GM13976 (cell line): ENCODE data around the gene PFN4.

ENCODE experiments used
- DNase-seq: peaks from one replicate; pipeline ENCODE4 v3.0.0; 2012; ENCODE audit warnings: low spot score
- in situ Hi-C: fragments of 300-500 bp; cut with MboI; formaldehyde crosslinking; loops from one replicate; pipeline ENCODE4 v1.12.0; 2022; ENCODE audit warnings: low sequenced_read_pairs, mixed read lengths, inconsistent platforms; ENCODE audit not compliant: unreplicated experiment
- TF ChIP-seq, protein P1 (sequence below): IDR thresholded peaks from 2 replicates; pipeline ENCODE4 v1.5.1; 2012; ENCODE audit warnings: borderline replicate concordance, mild to moderate bottlenecking; ENCODE audit not compliant: insufficient read depth; ENCODE audit errors: extremely low read depth, missing control alignments, control extremely low read depth

The PFN4 gene

DNA sequence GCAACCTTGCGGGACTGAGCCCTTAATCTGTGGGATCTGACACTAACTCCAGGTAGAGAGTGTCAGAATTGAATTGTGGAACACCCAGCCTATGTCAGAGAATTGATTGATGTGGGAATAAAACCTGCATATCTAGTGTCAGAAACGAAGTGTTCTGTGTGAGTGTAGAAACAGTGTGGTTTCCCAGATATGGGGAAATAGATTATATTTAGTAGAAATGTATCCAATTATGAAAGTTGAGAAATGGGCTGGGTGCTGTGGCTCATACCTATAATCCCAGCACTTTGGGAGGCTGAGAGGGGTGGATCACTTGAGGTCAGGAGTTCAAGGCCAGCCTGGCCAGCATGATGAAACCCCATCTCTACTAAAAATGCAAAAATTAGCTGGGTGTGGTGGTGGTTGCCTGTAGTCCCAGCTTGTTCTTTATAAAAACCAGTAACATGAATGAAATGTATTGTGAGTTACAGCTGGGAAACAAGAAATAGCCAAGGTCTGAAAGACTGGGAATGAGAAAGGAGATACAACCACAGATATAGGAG lies 34.2 kb downstream of the PFN4 start:
- no peak for DNase-seq
- in situ Hi-C loops, result no loop called here
- TF ChIP-seq, protein P1, sequence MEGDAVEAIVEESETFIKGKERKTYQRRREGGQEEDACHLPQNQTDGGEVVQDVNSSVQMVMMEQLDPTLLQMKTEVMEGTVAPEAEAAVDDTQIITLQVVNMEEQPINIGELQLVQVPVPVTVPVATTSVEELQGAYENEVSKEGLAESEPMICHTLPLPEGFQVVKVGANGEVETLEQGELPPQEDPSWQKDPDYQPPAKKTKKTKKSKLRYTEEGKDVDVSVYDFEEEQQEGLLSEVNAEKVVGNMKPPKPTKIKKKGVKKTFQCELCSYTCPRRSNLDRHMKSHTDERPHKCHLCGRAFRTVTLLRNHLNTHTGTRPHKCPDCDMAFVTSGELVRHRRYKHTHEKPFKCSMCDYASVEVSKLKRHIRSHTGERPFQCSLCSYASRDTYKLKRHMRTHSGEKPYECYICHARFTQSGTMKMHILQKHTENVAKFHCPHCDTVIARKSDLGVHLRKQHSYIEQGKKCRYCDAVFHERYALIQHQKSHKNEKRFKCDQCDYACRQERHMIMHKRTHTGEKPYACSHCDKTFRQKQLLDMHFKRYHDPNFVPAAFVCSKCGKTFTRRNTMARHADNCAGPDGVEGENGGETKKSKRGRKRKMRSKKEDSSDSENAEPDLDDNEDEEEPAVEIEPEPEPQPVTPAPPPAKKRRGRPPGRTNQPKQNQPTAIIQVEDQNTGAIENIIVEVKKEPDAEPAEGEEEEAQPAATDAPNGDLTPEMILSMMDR, result peak; percentile 2

- TF ChIP-seq, protein P1, result no peak
- in situ Hi-C loops, result no loop called here
- no peak for DNase-seq
Observed at GRCh38 chr2:24087032-24087431, 36.1 kb downstream of the PFN4 start.

DNA sequence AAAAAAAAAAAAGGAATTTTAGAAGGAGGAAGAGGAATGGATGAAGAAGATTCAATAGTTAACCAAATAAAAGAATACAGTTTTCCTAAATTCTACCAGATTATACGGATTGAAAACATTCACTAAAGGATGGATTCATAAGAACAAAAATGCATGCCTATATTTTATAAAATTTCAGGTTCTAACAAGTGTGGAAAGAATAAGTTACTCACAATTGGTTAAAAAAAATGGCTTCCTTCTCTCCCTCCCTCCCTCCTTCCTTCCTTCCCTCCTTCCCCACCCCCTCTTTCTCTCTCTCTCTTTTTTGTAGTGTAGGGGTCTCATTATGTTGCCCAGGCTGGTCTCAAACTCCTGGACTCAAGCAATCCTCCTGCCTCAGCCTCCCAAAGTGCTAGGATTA lies 36.9 kb downstream of the PFN4 start:
- in situ Hi-C loops, result no loop called here
- no peak for DNase-seq
- TF ChIP-seq, protein P1, result no peak

DNA sequence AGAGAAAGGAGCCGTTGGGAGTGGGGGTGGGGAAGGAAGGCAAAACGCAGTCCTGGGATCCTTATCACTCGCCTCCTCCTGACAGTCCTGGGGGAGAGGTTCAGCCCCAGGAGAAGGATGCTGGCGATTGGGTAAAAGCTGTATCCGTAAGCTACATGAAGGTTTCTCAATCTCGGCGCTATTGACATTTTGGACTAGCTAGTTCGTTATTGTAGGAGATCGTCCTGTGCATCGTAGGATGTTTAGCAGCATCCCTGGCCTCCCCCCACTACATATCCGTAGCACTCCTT lies 38.0 kb downstream of the PFN4 start:
- TF ChIP-seq, protein P1, result no peak
- in situ Hi-C loops, result no loop called here

GRCh38 chr2:24084386-24085199 lies 38.5 kb downstream of the PFN4 start, which contains the start of gene TP53I3:
TSS of gene TP53I3 (minus strand) at chr2:24084834. CDS start at chr2:24084326, 508 bp downstream.
- in situ Hi-C loops, result no loop called here
- DNase-seq, result peak; percentile 92

More for the DNA sequence above, 38.0 kb downstream of the PFN4 start:
- no peak for DNase-seq

GRCh38 chr2:24083567-24084385 lies 39.4 kb downstream of the PFN4 start:
- TF ChIP-seq, protein P1, result no peak
- peak; percentile 88 for DNase-seq
- in situ Hi-C loops, result no loop called here

More at GRCh38 chr2:24084386-24085199, 38.5 kb downstream of the PFN4 start, which contains the start of gene TP53I3:
- TF ChIP-seq, protein P1, result peak; percentile 97
